ENCODE data around the gene NOC2L. TPM values are rescaled to one million over a fixed set of nuclear protein-coding genes. Genes with fewer than 3 reads are reported as not detected.

Gene NOC2L
- polyA plus RNA-seq, 12 donors, result 30.3 to 46.8 (median 38.0) TPM; not detected in 1

GRCh38 chr1:918843-919242 is 40.2 kb downstream of the NOC2L start:
- no peak for DNase-seq

- no peak for DNase-seq
Observed at GRCh38 chr1:918353-918752, 40.7 kb downstream of the NOC2L start.

- DNase-seq, result no peak
Observed at GRCh38 chr1:917466-918091, 41.5 kb downstream of the NOC2L start.

GRCh38 chr1:917076-917459 is 42.0 kb downstream of the NOC2L start:
- no peak for DNase-seq

- DNase-seq, result no peak
Observed at GRCh38 chr1:916173-917075, 42.6 kb downstream of the NOC2L start.

GRCh38 chr1:915295-916172 is 43.5 kb downstream of the NOC2L start:
- DNase-seq, result no peak

GRCh38 chr1:914891-915280 is 44.2 kb downstream of the NOC2L start:
- DNase-seq, result no peak

GRCh38 chr1:914131-914890 is 44.7 kb downstream of the NOC2L start:
- DNase-seq, result no peak

GRCh38 chr1:913491-914130 is 45.4 kb downstream of the NOC2L start:
- no peak for DNase-seq

- no peak for DNase-seq
Observed at GRCh38 chr1:912740-913301, 46.2 kb downstream of the NOC2L start.

- no peak for DNase-seq
Observed at GRCh38 chr1:911875-912739, 46.9 kb downstream of the NOC2L start.

GRCh38 chr1:910881-911721 is 48.0 kb downstream of the NOC2L start:
- DNase-seq, result no peak

- no peak for DNase-seq
Observed at GRCh38 chr1:910311-910880, 48.7 kb downstream of the NOC2L start.

GRCh38 chr1:909861-910310 is 49.2 kb downstream of the NOC2L start:
- DNase-seq, result no peak

- DNase-seq, result no peak
Observed at GRCh38 chr1:908661-909060, 50.4 kb downstream of the NOC2L start.

GRCh38 chr1:907611-908451 is 51.2 kb downstream of the NOC2L start:
- no peak for DNase-seq
